GM12872 (cell line): Measurements from ENCODE around the gene STMN1.

Experiments used
- TF ChIP-seq, protein P1 (sequence below): IDR thresholded peaks from 3 replicates; pipeline ENCODE4 v1.5.1; 2011; ENCODE audit warnings: low read depth, mild to moderate bottlenecking, low read length, moderate library complexity; ENCODE audit not compliant: insufficient read depth

STMN1 gene

DNA sequence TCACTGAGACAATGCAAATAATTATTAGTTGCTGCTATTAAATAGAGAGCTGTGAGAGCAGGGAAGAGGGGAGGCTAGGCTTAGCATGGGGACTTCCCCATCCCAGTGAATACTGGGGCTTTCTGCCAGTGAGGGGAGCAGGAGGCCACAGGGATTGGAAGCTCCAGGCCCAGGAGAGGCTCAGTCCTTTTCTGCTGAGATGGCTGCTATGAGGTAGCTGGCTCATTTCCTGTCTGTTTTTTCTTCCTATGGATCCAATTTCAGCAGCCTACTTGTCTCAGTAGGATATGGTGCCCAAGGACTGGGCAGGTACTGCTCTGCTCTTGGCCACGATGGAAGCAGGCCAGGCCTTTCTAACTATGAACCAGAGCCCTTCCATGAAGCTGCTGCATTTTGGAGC is 10.0 kb downstream of the STMN1 start:
- TF ChIP-seq, protein P1, sequence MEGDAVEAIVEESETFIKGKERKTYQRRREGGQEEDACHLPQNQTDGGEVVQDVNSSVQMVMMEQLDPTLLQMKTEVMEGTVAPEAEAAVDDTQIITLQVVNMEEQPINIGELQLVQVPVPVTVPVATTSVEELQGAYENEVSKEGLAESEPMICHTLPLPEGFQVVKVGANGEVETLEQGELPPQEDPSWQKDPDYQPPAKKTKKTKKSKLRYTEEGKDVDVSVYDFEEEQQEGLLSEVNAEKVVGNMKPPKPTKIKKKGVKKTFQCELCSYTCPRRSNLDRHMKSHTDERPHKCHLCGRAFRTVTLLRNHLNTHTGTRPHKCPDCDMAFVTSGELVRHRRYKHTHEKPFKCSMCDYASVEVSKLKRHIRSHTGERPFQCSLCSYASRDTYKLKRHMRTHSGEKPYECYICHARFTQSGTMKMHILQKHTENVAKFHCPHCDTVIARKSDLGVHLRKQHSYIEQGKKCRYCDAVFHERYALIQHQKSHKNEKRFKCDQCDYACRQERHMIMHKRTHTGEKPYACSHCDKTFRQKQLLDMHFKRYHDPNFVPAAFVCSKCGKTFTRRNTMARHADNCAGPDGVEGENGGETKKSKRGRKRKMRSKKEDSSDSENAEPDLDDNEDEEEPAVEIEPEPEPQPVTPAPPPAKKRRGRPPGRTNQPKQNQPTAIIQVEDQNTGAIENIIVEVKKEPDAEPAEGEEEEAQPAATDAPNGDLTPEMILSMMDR = no peak

DNA sequence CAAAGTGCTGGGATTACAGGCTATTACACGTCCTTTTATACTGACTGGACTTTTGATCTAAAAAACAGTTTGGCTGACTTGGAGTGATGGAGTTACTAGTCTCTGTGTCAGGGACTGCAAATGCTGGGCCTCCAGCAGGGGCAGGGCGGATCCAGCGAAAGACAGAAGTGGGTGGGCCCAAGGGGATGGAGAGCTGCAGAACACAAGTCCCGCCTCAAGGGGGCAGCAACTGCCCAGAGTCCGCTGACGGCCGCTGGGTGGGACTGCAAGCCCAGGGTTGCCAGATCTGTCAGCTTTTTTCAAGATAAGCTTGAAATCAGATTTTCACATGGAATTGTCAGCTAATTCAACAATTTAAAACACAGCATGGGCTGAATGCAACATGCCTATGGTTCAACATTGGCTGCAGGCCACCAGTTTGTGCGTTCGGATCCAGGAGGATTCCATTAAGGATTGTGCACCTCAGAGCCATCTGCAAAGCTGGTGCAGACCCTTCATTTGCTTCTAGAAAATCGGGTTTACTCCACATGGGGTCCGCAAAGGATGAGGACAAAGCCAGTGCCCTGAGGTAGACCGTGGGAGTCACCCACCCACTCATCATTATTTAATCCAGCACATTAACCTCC is 10.7 kb downstream of the STMN1 start:
- TF ChIP-seq, protein P1 = peak; percentile 98

DNA sequence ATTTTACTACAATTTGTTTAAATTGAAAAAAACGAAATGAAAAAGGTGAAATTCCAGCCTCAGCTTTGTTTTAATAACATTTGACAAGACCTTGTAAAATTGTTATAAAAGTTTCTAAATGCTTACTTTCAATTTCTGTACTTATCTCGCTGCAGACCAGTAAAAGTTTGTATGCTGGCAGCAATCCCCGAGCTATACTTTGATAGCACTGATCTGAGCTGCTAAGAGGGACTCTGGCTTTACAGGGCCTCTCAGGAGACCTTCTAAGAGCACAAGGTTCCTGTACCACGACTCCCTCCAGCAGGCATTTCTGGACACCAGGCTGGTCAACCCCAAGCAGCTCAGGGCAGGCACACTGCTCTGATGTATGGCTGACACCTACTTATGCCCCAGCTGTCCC is 13.1 kb downstream of the STMN1 start:
- TF ChIP-seq, protein P1 = no peak

DNA sequence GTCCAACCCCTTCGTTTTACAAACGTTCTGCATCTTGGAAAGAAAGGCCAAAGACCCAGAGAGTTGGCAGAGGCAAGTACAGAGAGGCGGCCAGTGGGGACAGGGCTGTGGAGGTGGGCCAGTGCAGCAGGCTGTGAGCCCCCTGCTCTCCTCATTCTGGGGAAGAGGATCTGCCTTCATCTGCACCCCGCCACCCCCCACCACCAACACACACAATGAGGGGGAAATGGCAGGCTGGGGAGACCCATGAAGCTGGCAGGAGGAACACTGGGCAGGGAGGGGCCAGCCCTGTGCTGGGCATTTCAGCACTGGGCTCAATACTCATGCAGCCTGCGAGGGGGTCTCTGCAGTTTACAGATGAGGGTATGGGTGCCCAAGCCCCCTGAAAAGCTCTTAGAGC is 14.6 kb downstream of the STMN1 start:
- TF ChIP-seq, protein P1 = no peak

DNA sequence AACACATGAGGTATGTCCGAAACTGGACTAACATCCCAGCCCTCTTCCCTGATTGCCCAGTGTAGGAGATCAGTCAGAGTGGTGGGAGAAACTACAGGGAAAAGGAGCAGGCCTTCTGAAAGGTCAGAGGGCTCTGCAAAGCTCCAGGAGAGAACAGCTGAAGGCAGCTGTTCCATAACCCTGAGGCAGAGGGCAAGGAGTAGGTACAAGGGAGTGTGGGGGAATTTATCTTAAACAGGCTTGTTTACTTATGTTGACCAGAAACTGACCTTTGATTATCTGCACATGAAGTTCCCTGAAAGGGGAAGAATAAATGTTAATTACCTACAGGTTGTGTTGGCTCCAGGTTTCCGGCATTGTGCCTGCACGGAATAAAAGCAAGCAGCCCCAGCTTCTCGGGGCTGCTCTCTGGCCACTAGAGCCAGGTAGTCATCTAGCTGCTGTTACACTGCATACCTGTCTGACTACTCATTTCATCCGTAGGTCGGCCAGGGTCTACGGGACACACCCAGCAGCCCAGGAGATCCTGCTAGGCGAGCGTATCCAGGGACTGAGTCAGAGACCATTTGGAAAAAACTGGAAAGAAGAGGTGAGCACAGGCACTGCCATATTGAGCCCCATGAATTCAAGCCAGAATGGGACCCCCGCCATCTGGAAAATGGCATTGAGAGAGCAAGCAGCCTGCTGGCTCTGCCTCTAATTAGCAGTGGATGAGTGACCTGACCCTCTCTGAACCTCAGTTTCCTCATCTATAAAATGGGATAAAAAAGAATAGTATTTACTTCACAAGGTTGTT is 15.8 kb downstream of the STMN1 start:
- TF ChIP-seq, protein P1 = no peak

DNA sequence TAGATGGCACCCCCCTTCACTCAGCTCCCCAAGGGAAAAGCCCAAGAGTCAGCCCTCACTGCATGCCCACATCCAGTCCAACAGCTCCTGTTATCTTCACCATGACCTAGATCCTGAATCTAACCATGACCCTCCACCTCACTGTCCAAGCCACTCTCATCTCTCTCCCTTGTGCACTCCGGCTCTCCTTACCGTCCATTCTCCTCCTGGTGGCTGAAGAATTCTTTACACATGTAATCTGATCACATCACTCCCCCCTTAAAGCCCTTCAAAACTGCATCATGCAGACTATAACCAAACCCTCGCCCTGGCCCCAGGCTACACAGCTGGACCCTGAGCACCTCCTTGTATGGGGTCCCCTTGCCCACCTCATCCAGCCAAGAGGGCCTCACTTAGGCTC is 16.7 kb downstream of the STMN1 start:
- TF ChIP-seq, protein P1 = no peak

DNA sequence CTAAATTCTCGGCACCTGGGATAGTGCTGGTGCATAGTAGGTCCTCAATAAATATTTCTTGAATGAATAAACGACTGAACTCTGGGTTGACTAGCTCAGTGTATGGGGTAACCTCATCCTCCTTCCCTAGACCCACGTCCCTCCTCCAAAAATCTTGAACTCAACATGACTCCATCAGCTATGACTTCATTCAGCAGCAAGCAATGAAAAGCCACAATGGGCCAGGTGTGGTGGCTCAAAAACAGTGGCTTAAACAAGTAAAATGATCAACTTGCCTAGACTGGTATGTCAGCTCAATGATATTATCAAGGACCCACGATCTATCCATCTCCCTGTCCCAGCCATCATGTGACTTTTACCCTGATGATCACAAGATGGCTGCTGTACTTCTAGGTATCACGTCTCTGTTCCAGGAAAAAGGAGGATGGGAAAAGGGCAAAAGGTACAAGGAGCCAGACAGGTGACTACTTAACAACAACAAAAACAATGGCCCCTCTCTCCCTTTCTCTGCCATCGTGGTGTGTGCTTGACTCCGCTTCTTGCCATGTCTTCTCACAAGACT is 17.7 kb downstream of the STMN1 start:
- TF ChIP-seq, protein P1 = no peak
